PFSK-1 (cell line): ENCODE data around the gene STK39.

Experiments used
- FOXP2 ChIP-seq: optimal IDR thresholded peaks from 2 replicates; pipeline ENCODE3; 2011; ENCODE audit warnings: borderline replicate concordance, control low read depth, inconsistent platforms; ENCODE audit not compliant: insufficient read depth; ENCODE audit errors: extremely low read length, extremely low read depth
- POLR2AphosphoS5 ChIP-seq: IDR thresholded peaks from 2 replicates; pipeline ENCODE4 v1.6.1; 2012; ENCODE audit warnings: low read depth, mild to moderate bottlenecking, control low read depth, low read length, moderate library complexity
- SIN3A ChIP-seq: IDR thresholded peaks from 2 replicates; pipeline ENCODE4 v1.6.1; 2012; ENCODE audit warnings: mild to moderate bottlenecking, low read length, moderate library complexity, borderline replicate concordance; ENCODE audit not compliant: insufficient read depth
- TAF1 ChIP-seq: IDR thresholded peaks from 2 replicates; pipeline ENCODE4 v1.6.1; 2012; ENCODE audit warnings: low read length, control low read depth, borderline replicate concordance; ENCODE audit not compliant: insufficient read depth
- TF ChIP-seq, protein P1 (sequence below), 2 experiments: IDR thresholded peaks; 2 replicates each; pipeline versions ENCODE4 v1.6.1 to v1.8.0; 2011 to 2012; ENCODE audit warnings: low read depth in 2 of 2, low read length in 2 of 2, control low read depth in 1 of 2, inconsistent platforms in 1 of 2, mild to moderate bottlenecking in 1 of 2, moderate library complexity in 1 of 2; ENCODE audit not compliant: insufficient read depth in 1 of 2

STK39 gene

DNA sequence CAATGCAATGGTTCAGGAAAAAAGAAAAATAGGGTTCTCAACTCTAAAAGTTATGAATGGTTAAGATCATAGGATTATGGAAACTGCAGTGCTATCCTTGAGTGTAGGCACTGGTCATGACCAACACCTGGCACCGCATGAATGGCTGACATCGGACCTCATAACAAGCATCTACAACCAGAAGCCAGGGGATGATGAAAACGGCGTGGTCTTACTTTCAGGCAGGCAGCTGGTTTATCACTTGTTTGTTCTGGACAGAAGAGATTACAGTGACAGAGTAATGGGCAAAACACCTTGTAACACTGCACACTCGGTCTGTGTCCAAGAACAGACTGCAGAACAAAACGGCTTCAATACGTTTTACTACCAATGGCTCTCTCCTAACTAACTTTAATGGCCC, 132.8 kb downstream of the STK39 start:
- TF ChIP-seq TAF1 (no peak), FOXP2 (no peak), SIN3A (no peak), POLR2AphosphoS5 (no peak)
- TF ChIP-seq, protein P1, sequence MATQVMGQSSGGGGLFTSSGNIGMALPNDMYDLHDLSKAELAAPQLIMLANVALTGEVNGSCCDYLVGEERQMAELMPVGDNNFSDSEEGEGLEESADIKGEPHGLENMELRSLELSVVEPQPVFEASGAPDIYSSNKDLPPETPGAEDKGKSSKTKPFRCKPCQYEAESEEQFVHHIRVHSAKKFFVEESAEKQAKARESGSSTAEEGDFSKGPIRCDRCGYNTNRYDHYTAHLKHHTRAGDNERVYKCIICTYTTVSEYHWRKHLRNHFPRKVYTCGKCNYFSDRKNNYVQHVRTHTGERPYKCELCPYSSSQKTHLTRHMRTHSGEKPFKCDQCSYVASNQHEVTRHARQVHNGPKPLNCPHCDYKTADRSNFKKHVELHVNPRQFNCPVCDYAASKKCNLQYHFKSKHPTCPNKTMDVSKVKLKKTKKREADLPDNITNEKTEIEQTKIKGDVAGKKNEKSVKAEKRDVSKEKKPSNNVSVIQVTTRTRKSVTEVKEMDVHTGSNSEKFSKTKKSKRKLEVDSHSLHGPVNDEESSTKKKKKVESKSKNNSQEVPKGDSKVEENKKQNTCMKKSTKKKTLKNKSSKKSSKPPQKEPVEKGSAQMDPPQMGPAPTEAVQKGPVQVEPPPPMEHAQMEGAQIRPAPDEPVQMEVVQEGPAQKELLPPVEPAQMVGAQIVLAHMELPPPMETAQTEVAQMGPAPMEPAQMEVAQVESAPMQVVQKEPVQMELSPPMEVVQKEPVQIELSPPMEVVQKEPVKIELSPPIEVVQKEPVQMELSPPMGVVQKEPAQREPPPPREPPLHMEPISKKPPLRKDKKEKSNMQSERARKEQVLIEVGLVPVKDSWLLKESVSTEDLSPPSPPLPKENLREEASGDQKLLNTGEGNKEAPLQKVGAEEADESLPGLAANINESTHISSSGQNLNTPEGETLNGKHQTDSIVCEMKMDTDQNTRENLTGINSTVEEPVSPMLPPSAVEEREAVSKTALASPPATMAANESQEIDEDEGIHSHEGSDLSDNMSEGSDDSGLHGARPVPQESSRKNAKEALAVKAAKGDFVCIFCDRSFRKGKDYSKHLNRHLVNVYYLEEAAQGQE (IDR thresholded peaks at IDR 0.05; ENCODE audit: insufficient read depth in 1 of 2, low read depth in 2 of 2, low read length in 2 of 2): no peak

DNA sequence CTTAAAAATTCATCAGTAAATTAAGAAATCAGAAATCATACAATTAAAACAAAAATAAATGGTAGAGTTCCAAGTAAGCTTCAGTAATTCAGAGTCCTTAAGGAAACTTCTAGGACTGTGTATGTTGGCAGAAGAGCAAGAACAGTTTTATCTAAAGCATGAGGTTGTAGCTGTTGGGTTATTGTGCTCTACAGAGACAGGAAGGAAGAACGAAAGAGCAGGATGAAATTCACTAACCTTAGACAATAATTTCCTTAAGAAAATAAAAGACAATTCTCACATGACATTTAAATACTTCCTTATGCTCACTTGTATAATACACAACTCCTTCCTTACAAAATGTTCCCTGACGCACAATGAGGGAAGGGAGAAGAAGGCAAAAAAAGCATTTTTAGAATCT, 133.4 kb downstream of the STK39 start:
- TF ChIP-seq, protein P1 (IDR thresholded peaks at IDR 0.05; ENCODE audit: insufficient read depth in 1 of 2, low read depth in 2 of 2, low read length in 2 of 2): no peak
- TF ChIP-seq FOXP2 (no peak), TAF1 (no peak), SIN3A (no peak), POLR2AphosphoS5 (no peak)

DNA sequence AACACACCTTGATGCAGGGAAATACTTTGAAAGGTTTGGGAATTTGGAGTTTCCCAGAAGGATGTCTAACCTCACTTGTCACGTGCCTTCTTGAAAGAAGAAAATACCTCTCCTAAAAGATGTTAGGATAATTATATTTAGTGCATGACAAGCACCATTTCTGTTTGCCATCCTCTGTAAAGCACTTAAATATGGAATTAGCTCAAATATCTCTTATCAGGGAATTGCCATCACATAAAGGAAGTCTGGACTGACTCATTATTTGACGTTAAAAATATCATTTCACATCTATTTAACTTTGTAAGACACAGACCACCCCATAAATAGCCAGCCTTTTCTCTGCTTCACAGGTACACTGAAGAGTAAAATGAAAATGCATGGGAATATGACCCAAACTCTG, 140.1 kb downstream of the STK39 start:
- TF ChIP-seq SIN3A (no peak), POLR2AphosphoS5 (no peak)

DNA sequence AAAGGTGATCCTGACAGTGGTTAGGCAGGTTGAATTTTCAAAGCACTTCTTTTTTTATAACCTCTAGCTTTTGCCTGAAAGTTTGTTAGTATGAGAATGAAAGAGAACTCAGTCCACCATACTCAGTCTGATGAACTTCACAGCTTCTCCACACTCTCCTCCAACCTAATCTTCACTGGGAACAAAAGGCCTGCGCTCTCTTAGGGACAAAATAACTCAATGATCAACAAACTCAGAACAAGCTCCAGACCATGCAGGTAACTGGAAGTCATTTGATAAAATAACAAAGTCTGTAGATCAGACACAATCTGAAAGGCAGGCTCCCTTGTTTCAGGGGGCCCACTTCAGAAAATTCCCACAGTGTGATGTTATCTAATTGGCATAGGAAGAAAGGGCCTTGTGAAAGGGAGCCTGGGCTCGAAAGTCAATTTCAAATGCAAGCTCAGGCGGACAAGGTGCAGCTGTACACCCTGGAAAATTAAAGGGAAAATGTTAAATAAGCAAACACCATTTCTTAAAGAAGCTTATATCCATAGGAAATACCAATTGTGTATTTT, 142.2 kb downstream of the STK39 start:
- TF ChIP-seq, protein P1 (IDR thresholded peaks at IDR 0.05; ENCODE audit: insufficient read depth in 1 of 2, low read depth in 2 of 2, low read length in 2 of 2): no peak
- TF ChIP-seq SIN3A (no peak), FOXP2 (no peak)

DNA sequence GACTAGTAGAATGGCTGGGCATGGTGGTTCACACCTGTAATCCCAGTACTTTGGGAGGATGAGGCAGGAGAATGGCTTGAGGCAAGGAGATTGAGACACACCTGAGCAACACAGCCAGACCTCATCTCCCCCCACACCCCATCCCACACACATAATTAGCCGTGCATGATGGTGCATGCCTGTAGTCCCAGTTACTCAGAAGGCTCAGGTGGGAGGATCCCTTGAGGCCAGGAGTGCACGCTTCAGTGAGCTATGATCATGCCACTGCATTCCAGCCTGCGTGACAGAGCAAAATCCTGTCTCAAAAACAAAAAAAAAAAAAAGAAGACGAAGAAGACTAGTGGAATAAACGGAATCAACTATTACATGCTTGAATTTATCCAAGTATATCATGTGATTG, 150.0 kb downstream of the STK39 start:
- TF ChIP-seq TAF1 (no peak), POLR2AphosphoS5 (no peak), FOXP2 (no peak), SIN3A (no peak)
- TF ChIP-seq, protein P1 (IDR thresholded peaks at IDR 0.05; ENCODE audit: insufficient read depth in 1 of 2, low read depth in 2 of 2, low read length in 2 of 2): no peak
